Psoas muscle (tissue), 8 donors: ENCODE data around the gene HBQ1. TPM values are rescaled to one million over a fixed set of nuclear protein-coding genes. Genes with fewer than 3 reads are reported as not detected.

ENCODE experiments used
- ATAC-seq, 4 donors: fragments of 200-7000 bp; cut with Tn5 transposase; one replicate each; pipeline ENCODE4 v1.9.1; 2020; ENCODE audit warnings: moderate library complexity in 3 of 4, mild to moderate bottlenecking in 2 of 4
- DNase-seq, 2 donors: peaks; one replicate each; pipeline ENCODE4 v3.0.0-alpha.2; 2020
- H3K27ac ChIP-seq: fragments of 200-600 bp; one replicate; pipeline ENCODE4 v1.8.0; 2022
- H3K27me3 ChIP-seq, 3 donors: fragments of 200-600 bp in 1 of 3; one replicate each; pipeline versions ENCODE4 v1.6.1 to v1.8.0; 2013 to 2022; ENCODE audit warnings: low read length in 2 of 3, mild to moderate bottlenecking in 2 of 3, moderate library complexity in 1 of 3; ENCODE audit not compliant: insufficient read depth in 3 of 3
- H3K36me3 ChIP-seq, 2 donors: fragments of 200-600 bp in 1 of 2; one replicate each; pipeline versions ENCODE4 v1.6.1 to v1.8.0; 2013 to 2022; ENCODE audit warnings: low read depth in 1 of 2, mild to moderate bottlenecking in 1 of 2, moderate library complexity in 1 of 2; ENCODE audit not compliant: insufficient read depth in 1 of 2
- H3K4me1 ChIP-seq: fragments of 200-600 bp; one replicate; pipeline ENCODE4 v1.8.0; 2022
- H3K4me3 ChIP-seq: fragments of 200-600 bp; one replicate; pipeline ENCODE4 v1.8.0; 2022; ENCODE audit warnings: mild to moderate bottlenecking
- H3K9me3 ChIP-seq: fragments of 200-600 bp; one replicate; pipeline ENCODE4 v1.8.0; 2022
- CTCF ChIP-seq: fragments of 200-600 bp; IDR thresholded peaks from one replicate; pipeline ENCODE4 v1.8.0; 2022; ENCODE audit warnings: antibody characterized with exemption
- WGBS, 3 donors: extraction: QIAGEN DNeasy Blood & Tissue Kit; methylation state at CpG; one replicate each; pipeline versions ENCODE4 v1.1.6 to v1.1.7; 2013; 5-methylcytosine and 5-hydroxymethylcytosine counted together
- intact Hi-C, 2 donors: fragments of 100-400 bp; cut with DNase I; formaldehyde crosslinking; loops; one replicate each; pipeline versions ENCODE4 v1.11.0 to v1.14.2; 2022
- polyA plus RNA-seq, 3 donors: library from polyadenylated mRNA; stranded (reverse); fragments of 200-250 nt; gene quantifications; one replicate each; pipeline ENCODE4 v1.2.3, GENCODE V29; 2013
- total RNA-seq, 4 donors: library from RNA; stranded (reverse); fragmentation: NEBNext Ultra II Directional in 2 of 4; extraction: Animal tissue kit (Norgen Biotek cat#: 25700) in 2 of 4; gene quantifications; one replicate each; pipeline versions ENCODE4 v1.2.1 to v1.2.4, GENCODE V29; 2021 to 2023
- donor health status: healthy with polysubstance abuse.
- donor health status: DM: no; HTN: no; CAD: no; lungs with moderate emphysema.
- donor health status: Bipolar disorder and iron deficiency.
- donor health status: healthy.
- donor health status: DM: yes; HTN: yes; CAD: no.
- donor health status: DM: no; HTN: no; CAD: no.
- donor health status: DM: no; HTN: no; CAD: no.
- donor health status: DM: yes; HTN: yes; CAD: no.

Gene HBQ1
- total and polyA plus RNA-seq, 7 donors, result 0.58 TPM; not detected in 6

- 1% methylated on average over 21 to 30 of the region's 30 CpGs for WGBS, 3 donors
- intact Hi-C loops, result no loop called here
- DNase-seq (peak; percentile 27 to 65), ATAC-seq (peak; percentile 26 to 51 (median 37))
- H3K36me3 ChIP-seq, result no peaks in the 10 kb centered on the region
- peak overlapping the region; percentile 89 for H3K27ac ChIP-seq
- no peak for TF ChIP-seq CTCF
- H3K4me3 ChIP-seq, result peak overlapping the region; percentile 75
- no peaks in the 10 kb centered on the region for H3K27me3 ChIP-seq
- H3K4me1 ChIP-seq, result peaks cover 12% of the 10 kb centered on the region
- no peaks in the 10 kb centered on the region for H3K9me3 ChIP-seq
Observed at GRCh38 chr16:138049-138417, 42.2 kb upstream of the HBQ1 start.

- no peak for TF ChIP-seq CTCF
- no peaks in the 10 kb centered on the region for H3K9me3 ChIP-seq
- WGBS, 3 donors, result 48 to 55% (median 53%) methylated on average over 10 of the region's 10 CpGs
- peaks cover 0 to 12% (median 0%) of the 10 kb centered on the region in 3 donors for H3K27me3 ChIP-seq
- H3K27ac ChIP-seq, result no peak overlapping the region
- intact Hi-C loops, result no loop called here
- no peak for DNase-seq
- H3K4me3 ChIP-seq, result no peak overlapping the region
- ATAC-seq, result no peak
- H3K36me3 ChIP-seq, result no peaks in the 10 kb centered on the region
- H3K4me1 ChIP-seq, result peaks cover 12% of the 10 kb centered on the region
Observed at GRCh38 chr16:140175-140857, 39.9 kb upstream of the HBQ1 start.

- Histone ChIP-seq H3K4me1 (peaks cover 3% of the 10 kb centered on the region), H3K27me3 (peaks cover 0 to 17% (median 0%) of the 10 kb centered on the region in 3 donors), H3K36me3 (no peaks in the 10 kb centered on the region), H3K4me3 (no peak overlapping the region), H3K9me3 (no peaks in the 10 kb centered on the region), H3K27ac (no peak overlapping the region)
- ATAC-seq, result no peak
- TF ChIP-seq CTCF, result no peak
- WGBS, 3 donors, result 71 to 78% (median 77%) methylated on average over 11 to 12 of the region's 12 CpGs
- no peak for DNase-seq
- intact Hi-C loops, result no loop called here
Observed at GRCh38 chr16:142405-142967, 37.8 kb upstream of the HBQ1 start.

- peaks cover 0 to 17% (median 0%) of the 10 kb centered on the region in 3 donors for H3K27me3 ChIP-seq
- ATAC-seq (no peak), DNase-seq (no peak)
- intact Hi-C loops, result no loop called here
- no peaks in the 10 kb centered on the region for H3K9me3 ChIP-seq
- no peaks in the 10 kb centered on the region for H3K36me3 ChIP-seq
- no peaks in the 10 kb centered on the region for H3K4me1 ChIP-seq
- no peak overlapping the region for H3K27ac ChIP-seq
- WGBS, 3 donors, result 76 to 81% (median 79%) methylated on average over 6 of the region's 6 CpGs
- TF ChIP-seq CTCF, result no peak
- H3K4me3 ChIP-seq, result no peak overlapping the region
Observed at GRCh38 chr16:143047-143446, 37.2 kb upstream of the HBQ1 start.
